Measurements from ENCODE around the gene TMEM205.

DNA sequence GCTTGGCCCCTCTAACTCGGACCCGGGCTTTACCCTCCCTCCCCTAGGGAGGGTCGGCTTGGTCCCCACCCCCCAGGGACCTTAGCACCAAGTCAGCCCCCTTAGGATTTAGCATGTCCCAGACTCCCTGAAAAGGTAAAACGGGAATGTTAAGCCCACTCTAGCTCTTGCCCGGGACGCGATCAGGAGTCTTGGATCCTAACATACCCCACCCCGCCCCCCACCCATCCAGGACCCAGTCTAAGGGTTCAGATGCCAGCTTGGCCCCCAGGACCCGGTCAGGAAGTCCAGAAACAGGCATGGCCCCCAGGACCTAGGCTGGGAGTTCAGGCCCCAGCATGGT is 37.6 kb upstream of the TMEM205 start:
- TF ChIP-seq, protein P1, sequence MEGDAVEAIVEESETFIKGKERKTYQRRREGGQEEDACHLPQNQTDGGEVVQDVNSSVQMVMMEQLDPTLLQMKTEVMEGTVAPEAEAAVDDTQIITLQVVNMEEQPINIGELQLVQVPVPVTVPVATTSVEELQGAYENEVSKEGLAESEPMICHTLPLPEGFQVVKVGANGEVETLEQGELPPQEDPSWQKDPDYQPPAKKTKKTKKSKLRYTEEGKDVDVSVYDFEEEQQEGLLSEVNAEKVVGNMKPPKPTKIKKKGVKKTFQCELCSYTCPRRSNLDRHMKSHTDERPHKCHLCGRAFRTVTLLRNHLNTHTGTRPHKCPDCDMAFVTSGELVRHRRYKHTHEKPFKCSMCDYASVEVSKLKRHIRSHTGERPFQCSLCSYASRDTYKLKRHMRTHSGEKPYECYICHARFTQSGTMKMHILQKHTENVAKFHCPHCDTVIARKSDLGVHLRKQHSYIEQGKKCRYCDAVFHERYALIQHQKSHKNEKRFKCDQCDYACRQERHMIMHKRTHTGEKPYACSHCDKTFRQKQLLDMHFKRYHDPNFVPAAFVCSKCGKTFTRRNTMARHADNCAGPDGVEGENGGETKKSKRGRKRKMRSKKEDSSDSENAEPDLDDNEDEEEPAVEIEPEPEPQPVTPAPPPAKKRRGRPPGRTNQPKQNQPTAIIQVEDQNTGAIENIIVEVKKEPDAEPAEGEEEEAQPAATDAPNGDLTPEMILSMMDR (conservative IDR thresholded peaks at IDR 0.05; ENCODE audit: low read length) = no peak
- TF ChIP-seq EZH2phosphoT487 (IDR thresholded peaks at IDR 0.05; ENCODE audit: borderline replicate concordance, low read depth, low read length) = no peak
